Stomach (tissue), 9 donors: ENCODE results near the gene TRIM46. TPM values are rescaled to one million over a fixed set of nuclear protein-coding genes. Genes with fewer than 3 reads are reported as not detected.
"Not testable (repeated sequence)": the region's sequence is repeated elsewhere in the genome, so short reads cannot be mapped to it uniquely, and the experiment has no call there.

Source experiments
- DNase-seq, 2 donors: peaks; one replicate each; pipeline versions ENCODE4 v3.0.0 to v3.0.0-alpha.2; 2013 to 2019
- H3K27ac ChIP-seq, 5 donors: fragments of 200-600 bp in 4 of 5; sonication (generic) in 4 of 5; one replicate each; pipeline ENCODE4 v1.5.1; 2013 to 2019; ENCODE audit warnings: mild to moderate bottlenecking in 1 of 5, moderate library complexity in 1 of 5
- H3K27me3 ChIP-seq, 3 donors: fragments of 200-600 bp; sonication (generic); one replicate each; pipeline ENCODE4 v1.5.1; 2017 to 2019; ENCODE audit warnings: mixed run types in 1 of 3
- H3K36me3 ChIP-seq, 4 donors: fragments of 200-600 bp; sonication (generic); 1 replicate in 3 of 4; 2 replicates in 1 of 4; pipeline ENCODE4 v1.5.1; 2016 to 2019
- H3K4me1 ChIP-seq, 4 donors: fragments of 200-600 bp; sonication (generic); one replicate each; pipeline ENCODE4 v1.5.1; 2016 to 2019
- H3K4me3 ChIP-seq, 4 donors: fragments of 200-600 bp; sonication (generic) in 3 of 4; one replicate each; pipeline ENCODE4 v1.5.1; 2016 to 2019; ENCODE audit warnings: mild to moderate bottlenecking in 1 of 4
- H3K9me3 ChIP-seq, 4 donors: fragments of 200-600 bp; sonication (generic); one replicate each; pipeline ENCODE4 v1.5.1; 2016 to 2019
- EP300 ChIP-seq: sonication (generic); formaldehyde crosslinking; IDR thresholded peaks from one replicate; pipeline ENCODE4 v1.6.1; 2017; ENCODE audit warnings: antibody characterized with exemption
- POLR2A ChIP-seq, 4 donors: fragments of 450-650 bp; IDR thresholded peaks; one replicate each; pipeline ENCODE4 v1.6.1; 2016; ENCODE audit warnings: antibody characterized with exemption in 4 of 4, control low read depth in 2 of 4, mild to moderate bottlenecking in 1 of 4, moderate library complexity in 1 of 4
- POLR2AphosphoS5 ChIP-seq, 3 donors: sonication (generic); formaldehyde crosslinking; IDR thresholded peaks; one replicate each; pipeline ENCODE4 v1.6.1; 2016; ENCODE audit warnings: antibody characterized with exemption in 3 of 3
- WGBS, 5 donors: extraction: QIAGEN DNeasy Blood & Tissue Kit in 3 of 5; methylation state at CpG; one replicate each; pipeline versions ENCODE4 v1.1.5 to v1.1.7; 2013 to 2018; 5-methylcytosine and 5-hydroxymethylcytosine counted together
- intact Hi-C: fragments of 100-400 bp; cut with DNase I; formaldehyde crosslinking; loops from one replicate; pipeline ENCODE4 v1.15.1; 2023; ENCODE audit warnings: low total_unique reads
- polyA plus RNA-seq, 3 donors: library from polyadenylated mRNA; stranded (reverse); fragments of 200-250 nt; gene quantifications; one replicate each; pipeline ENCODE4 v1.2.3, GENCODE V29; 2013
- total RNA-seq, 5 donors: library from RNA; depleted of rRNA; stranded (reverse); fragments of >200 nt; gene quantifications; one replicate each; pipeline versions ENCODE4 v1.1.0 to v1.2.3, GENCODE V29; 2014 to 2016
- TF ChIP-seq, protein P1 (sequence below), 7 experiments: fragments of 450-650 bp in 4 of 7; fragments of 200-600 bp in 3 of 7; sonication (generic) in 3 of 7; IDR thresholded peaks; one replicate each; pipeline ENCODE4 v1.5.1; 2016 to 2019; ENCODE audit warnings: antibody characterized with exemption in 7 of 7, control low read depth in 2 of 7, mild to moderate bottlenecking in 1 of 7
- donor health status: healthy with polysubstance abuse.
- donor health status: Bipolar disorder and iron deficiency.
- donor health status: healthy.

The TRIM46 gene
- total and polyA plus RNA-seq, 8 donors = 0.58 to 16.9 (median 0.71) TPM; not detected in 2

DNA sequence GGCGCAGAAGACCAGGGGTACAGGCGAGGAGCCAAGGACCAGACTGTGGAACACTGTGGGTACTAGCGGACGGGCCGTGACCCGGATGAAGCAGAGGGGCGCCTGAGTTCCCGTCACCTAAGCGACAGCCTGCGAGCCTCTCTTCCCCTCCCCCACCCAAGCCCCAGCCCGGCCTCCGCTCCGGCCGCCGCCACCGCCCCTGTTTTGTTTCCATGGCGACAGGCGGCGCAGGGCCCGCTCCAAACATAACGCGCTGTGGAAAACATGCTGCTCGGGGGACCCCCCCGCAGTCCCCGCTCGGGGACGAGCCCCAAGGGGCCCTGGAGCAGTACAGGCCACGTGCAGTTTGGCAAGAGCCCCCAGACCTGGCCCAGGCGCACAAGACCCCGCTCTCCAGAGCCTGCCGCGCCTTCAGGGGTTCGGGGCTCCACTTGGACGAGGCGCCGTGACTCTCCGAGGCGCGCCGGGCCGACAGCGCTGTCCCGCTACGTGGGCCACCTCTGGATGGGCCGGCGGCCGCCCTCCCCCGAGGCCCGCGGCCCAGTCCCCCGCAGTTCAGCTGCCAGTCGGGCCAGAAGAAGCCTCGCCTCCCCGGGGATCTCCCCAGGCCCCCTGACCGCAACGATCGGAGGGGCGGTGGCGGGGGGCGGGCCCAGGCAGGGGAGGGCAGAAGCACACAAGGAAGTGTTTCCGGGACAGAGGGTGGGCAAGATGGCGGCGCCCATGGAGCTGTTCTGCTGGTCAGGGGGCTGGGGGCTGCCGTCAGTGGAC is 35.1 kb downstream of the TRIM46 start, which contains the start of gene MTX1:
MTX1 (plus strand) TSS at position 155 of the 771 bp plus-strand sequence; CDS start at position 265, 110 bp downstream.
- peak; percentile 82 to 98 for DNase-seq
- intact Hi-C loops = no loop called here
- Histone ChIP-seq H3K9me3 (no peaks in the 10 kb centered on the region), H3K27me3 (no peaks in the 10 kb centered on the region), H3K4me1 (peaks cover 26 to 42% (median 36%) of the 10 kb centered on the region in 4 donors), H3K27ac (peak within 1 kb of the TSS; percentile 98 to 100 (median 99)), H3K36me3 (peaks cover 0 to 23% (median 17%) of the 10 kb centered on the region in 4 donors), H3K4me3 (peak within 1 kb of the TSS; percentile 77 to 94 (median 86))
- no peak for TF ChIP-seq EP300
- TF ChIP-seq, protein P1, sequence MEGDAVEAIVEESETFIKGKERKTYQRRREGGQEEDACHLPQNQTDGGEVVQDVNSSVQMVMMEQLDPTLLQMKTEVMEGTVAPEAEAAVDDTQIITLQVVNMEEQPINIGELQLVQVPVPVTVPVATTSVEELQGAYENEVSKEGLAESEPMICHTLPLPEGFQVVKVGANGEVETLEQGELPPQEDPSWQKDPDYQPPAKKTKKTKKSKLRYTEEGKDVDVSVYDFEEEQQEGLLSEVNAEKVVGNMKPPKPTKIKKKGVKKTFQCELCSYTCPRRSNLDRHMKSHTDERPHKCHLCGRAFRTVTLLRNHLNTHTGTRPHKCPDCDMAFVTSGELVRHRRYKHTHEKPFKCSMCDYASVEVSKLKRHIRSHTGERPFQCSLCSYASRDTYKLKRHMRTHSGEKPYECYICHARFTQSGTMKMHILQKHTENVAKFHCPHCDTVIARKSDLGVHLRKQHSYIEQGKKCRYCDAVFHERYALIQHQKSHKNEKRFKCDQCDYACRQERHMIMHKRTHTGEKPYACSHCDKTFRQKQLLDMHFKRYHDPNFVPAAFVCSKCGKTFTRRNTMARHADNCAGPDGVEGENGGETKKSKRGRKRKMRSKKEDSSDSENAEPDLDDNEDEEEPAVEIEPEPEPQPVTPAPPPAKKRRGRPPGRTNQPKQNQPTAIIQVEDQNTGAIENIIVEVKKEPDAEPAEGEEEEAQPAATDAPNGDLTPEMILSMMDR (IDR thresholded peaks at IDR 0.05) = no peak
- peak in 2 of 3 donors; percentile 49 to 68 for TF ChIP-seq POLR2AphosphoS5 (IDR thresholded peaks at IDR 0.05)
- no peak for TF ChIP-seq POLR2A (IDR thresholded peaks at IDR 0.05)
- whole genome bisulfite sequencing, 5 donors = 0 to 1% (median 1%) methylated on average over 34 to 64 of the region's 64 CpGs

DNA sequence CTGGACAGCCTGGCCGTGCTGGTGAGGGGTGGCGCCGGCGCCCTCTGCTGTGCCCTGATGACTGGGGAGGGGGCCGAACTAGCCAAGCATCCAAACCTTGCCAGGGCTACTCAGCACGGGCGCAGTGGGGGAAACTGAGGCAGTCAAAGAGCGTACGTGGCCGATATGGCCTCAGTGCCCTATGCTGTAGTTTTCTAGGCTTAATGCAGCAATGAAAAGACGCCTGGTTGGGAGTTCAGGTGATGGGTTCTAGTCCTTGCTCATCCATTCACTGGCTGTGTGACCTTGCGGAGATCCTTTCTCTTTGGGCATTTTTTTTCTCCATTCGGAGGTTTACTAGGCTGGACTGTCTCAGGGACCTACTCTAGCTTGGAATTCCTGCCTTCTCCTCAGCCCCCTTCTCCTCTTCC is 35.7 kb downstream of the TRIM46 start:
- peaks cover 26 to 42% (median 36%) of the 10 kb centered on the region in 4 donors for H3K4me1 ChIP-seq
- TF ChIP-seq EP300 (no peak), POLR2A (IDR thresholded peaks at IDR 0.05) (no peak)
- H3K4me3 ChIP-seq = peak overlapping the region; percentile 77 to 94 (median 86)
- peak overlapping the region; percentile 98 to 100 (median 99) for H3K27ac ChIP-seq
- WGBS, 5 donors = 1 to 4% (median 4%) methylated on average over 6 to 13 of the region's 13 CpGs
- H3K36me3 ChIP-seq = peaks cover 0 to 23% (median 17%) of the 10 kb centered on the region in 4 donors
- no peaks in the 10 kb centered on the region for H3K9me3 ChIP-seq
- H3K27me3 ChIP-seq = no peaks in the 10 kb centered on the region
- DNase-seq = no peak
- intact Hi-C loops = no loop called here

DNA sequence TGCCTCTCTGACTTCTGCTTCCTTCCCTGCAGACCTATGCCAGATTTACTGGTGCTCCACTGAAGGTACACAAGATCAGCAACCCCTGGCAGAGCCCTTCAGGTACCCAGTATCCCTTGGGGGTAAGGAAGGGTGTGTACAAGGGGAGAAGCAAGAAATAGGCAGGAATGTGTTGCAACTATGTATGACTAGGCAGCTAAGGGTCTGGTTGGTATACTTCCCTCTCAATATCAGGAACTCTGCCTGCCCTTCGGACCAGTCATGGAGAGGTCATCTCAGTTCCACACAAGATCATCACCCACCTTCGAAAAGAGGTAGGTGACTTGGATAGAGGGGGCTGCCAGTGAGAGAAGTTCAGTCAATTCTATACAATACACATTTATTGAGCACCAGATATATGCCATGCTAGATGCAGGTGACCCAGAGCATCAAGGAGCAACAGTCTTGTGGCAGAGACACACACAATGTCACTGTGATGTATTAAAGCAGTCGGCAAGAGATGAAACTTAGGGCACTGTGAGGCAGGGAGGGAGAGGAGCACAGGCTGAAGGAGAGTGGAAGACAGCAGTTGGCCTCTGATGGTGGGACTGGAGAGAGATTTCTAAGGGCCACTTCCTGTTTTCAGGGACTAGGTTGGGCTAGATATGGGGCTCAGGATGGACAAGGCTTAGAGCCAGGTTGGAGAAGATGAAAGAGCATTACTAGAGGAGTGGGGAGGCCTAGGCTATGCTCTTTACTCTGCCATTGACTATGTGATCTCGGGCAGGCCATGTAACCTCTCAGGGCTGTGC is 36.9 kb downstream of the TRIM46 start:
- no peak for TF ChIP-seq EP300
- TF ChIP-seq POLR2AphosphoS5 (IDR thresholded peaks at IDR 0.05) = no peak
- TF ChIP-seq, protein P1 (IDR thresholded peaks at IDR 0.05) = no peak
- no peak for TF ChIP-seq POLR2A (IDR thresholded peaks at IDR 0.05)
- WGBS, 5 donors = 68 to 88% (median 79%) methylated on average over 4 of the region's 4 CpGs

DNA sequence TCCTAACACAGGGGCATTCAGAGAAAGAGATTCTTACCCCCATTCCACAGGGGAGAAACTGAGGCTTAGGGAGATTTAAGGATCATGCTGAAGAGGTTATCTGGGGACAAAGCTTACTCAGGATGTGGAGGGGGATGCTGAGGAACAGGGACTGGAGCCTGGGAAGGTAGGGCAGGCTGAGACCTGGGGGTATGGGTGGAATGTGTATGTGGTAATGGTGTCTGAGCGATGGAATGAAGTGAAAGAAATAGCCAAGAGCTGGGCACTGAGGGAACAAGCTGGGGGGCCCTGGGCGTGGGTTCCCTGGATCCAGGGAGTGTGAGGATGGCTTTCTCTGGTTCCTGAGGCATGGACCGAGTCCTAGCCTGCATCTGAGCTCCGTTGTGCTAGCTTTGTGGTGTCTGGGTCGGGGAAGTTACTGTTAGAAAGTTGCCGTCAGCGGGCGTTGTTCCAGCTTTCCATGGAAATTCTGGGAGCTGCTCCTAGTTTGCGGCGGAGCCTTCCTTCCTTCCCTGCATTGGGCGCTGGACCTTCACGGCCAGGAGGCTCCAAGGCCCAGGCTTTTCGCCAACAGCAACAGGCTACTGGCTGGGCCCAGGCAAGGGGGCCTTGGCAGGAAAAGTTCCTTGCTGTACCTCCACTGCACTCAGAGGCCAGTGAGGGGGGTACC is 37.9 kb downstream of the TRIM46 start:
- 71 to 90% (median 76%) methylated on average over 11 to 13 of the region's 13 CpGs for WGBS, 5 donors
- DNase-seq = not testable (repeated sequence)
- H3K27ac ChIP-seq = peak overlapping the region in 2 of 5 donors; percentile 4 to 43

More for the DNA sequence above, 36.9 kb downstream of the TRIM46 start:
- Histone ChIP-seq H3K4me1 (peaks cover 26 to 42% (median 36%) of the 10 kb centered on the region in 4 donors), H3K9me3 (no peaks in the 10 kb centered on the region), H3K36me3 (peaks cover 0 to 34% (median 23%) of the 10 kb centered on the region in 4 donors), H3K27me3 (no peaks in the 10 kb centered on the region), H3K27ac (peak overlapping the region in 1 of 5 donors; percentile 98), H3K4me3 (peak overlapping the region in 1 of 4 donors; percentile 4)
- intact Hi-C loops = no loop called here
- DNase-seq = no peak

DNA sequence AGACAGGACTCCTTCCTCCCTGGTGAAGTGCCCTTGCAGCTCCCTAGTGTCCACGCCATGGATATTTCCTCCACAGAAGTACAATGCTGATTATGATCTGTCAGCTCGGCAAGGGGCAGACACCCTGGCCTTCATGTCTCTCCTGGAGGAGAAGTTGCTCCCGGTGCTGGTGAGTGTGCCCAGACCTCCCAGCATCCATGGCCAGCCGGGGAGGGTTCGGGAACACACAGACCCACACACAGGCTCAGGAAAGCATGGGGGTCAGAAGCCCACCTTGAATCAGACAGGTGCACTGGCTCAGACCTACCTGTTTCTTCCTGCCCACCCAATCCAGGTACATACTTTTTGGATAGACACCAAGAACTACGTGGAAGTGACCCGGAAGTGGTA is 38.4 kb downstream of the TRIM46 start:
- H3K4me3 ChIP-seq, DNase-seq, H3K27me3 ChIP-seq, intact Hi-C loops, H3K9me3 ChIP-seq: not testable (repeated sequence)
- 59 to 87% (median 78%) methylated on average over 3 to 7 of the region's 7 CpGs for WGBS, 5 donors
- Histone ChIP-seq H3K27ac (peak overlapping the region in 2 of 5 donors; percentile 4 to 43), H3K36me3 (peaks cover 0 to 42% (median 28%) of the 10 kb centered on the region in 4 donors), H3K4me1 (peaks cover 22 to 29% (median 27%) of the 10 kb centered on the region in 4 donors)

More for the DNA sequence above, 37.9 kb downstream of the TRIM46 start:
- H3K9me3 ChIP-seq, intact Hi-C loops, H3K27me3 ChIP-seq: not testable (repeated sequence)
- Histone ChIP-seq H3K4me3 (peak overlapping the region in 1 of 4 donors; percentile 4), H3K4me1 (peaks cover 26 to 34% (median 33%) of the 10 kb centered on the region in 4 donors), H3K36me3 (peaks cover 0 to 42% (median 28%) of the 10 kb centered on the region in 4 donors)

DNA sequence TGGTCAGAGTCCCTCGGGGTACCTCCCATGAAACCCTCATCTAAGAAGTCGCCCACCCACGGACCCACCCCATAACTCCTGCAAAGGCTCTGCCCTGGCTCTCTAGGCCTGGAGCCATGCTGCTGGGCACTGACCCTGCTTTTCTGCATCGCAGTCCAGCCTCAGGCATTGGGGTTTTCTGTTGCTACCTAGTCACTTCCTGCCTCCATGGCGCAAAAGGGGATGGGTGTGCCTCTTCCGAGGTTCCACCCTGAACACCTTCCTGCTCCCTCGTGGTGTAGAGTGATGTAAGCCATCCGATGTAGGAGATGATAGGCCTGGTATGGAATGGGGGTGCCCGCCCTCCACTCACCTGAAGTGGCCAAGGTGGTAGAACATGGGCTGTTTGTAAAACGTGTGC is 41.1 kb downstream of the TRIM46 start:
- H3K27ac ChIP-seq, H3K27me3 ChIP-seq, intact Hi-C loops, DNase-seq, H3K4me3 ChIP-seq, H3K9me3 ChIP-seq: not testable (repeated sequence)
- peaks cover 0 to 42% (median 28%) of the 10 kb centered on the region in 4 donors for H3K36me3 ChIP-seq
- 29 to 79% (median 76%) methylated on average over 1 to 9 of the region's 10 CpGs for WGBS, 5 donors
- peaks cover 8 to 21% (median 13%) of the 10 kb centered on the region in 4 donors for H3K4me1 ChIP-seq
